H1 (cell line): ENCODE data around the gene GRAMD1B. TPM values are rescaled to one million over a fixed set of nuclear protein-coding genes. Genes with fewer than 3 reads are reported as not detected.

ENCODE experiments used
- EP300 ChIP-seq, 2 experiments: IDR thresholded peaks; 1 replicate in 1 of 2; 2 replicates in 1 of 2; pipeline ENCODE4 v1.6.1; 2011 to 2012; ENCODE audit warnings: low read depth in 2 of 2, low read length in 2 of 2, mild to moderate bottlenecking in 2 of 2, borderline replicate concordance in 1 of 2, inconsistent platforms in 1 of 2, moderate library complexity in 1 of 2
- RNF2 ChIP-seq: fragments of 200-900, 300-1000 bp; sonication (generic); IDR thresholded peaks from 2 replicates; pipeline ENCODE4 v1.7.1; 2016; ENCODE audit warnings: borderline replicate concordance, low read depth, mild to moderate bottlenecking, antibody characterized with exemption, low read length; ENCODE audit not compliant: poor library complexity, severe bottlenecking; ENCODE audit errors: missing control alignments
- TCF12 ChIP-seq: IDR thresholded peaks from 2 replicates; pipeline ENCODE4 v1.6.1; 2011; ENCODE audit warnings: low read depth, mild to moderate bottlenecking, low read length
- polyA plus RNA-seq, 7 experiments: library from polyadenylated mRNA; depleted of rRNA in 3 of 7; stranded (reverse) in 5 of 7; unstranded in 2 of 7; fragments of >200 nt in 5 of 7; fragments of 200-250 nt in 2 of 7; gene quantifications; 1 replicate in 5 of 7; 2 replicates in 1 of 7; 4 replicates in 1 of 7; pipeline versions ENCODE4 v1.2.1 to v1.2.3, GENCODE V29; 2011 to 2013; ENCODE audit warnings: missing spikeins in 2 of 7, mixed read lengths in 2 of 7
- total RNA-seq: library from RNA; stranded (reverse); fragmentation: NEBNext Ultra II Directional; extraction: Animal tissue kit (Norgen Biotek cat#: 25700); gene quantifications from 2 replicates; pipeline ENCODE4 v1.2.1, GENCODE V29; 2021

Gene GRAMD1B
- total and polyA plus RNA-seq, 2 of the 8 experiments (the other 6 are each of a cell fraction or from before 2014, with no cell fraction given) = 10.1 to 21.2 TPM

GRCh38 chr11:123451183-123451781 is 21.2 kb downstream of the GRAMD1B start (continued):
- no peak for TF ChIP-seq EP300 (IDR thresholded peaks at IDR 0.05; ENCODE audit: borderline replicate concordance in 1 of 2, low read depth in 2 of 2, low read length in 2 of 2)
- no peak for TF ChIP-seq TCF12
- TF ChIP-seq RNF2 = no peak
